ENCODE results near the gene CD40. TPM values are rescaled to one million over a fixed set of nuclear protein-coding genes. Genes with fewer than 3 reads are reported as not detected.

CD40 gene
- total RNA-seq, 1 experiment from 2014 or later, result 7.8 TPM

DNA sequence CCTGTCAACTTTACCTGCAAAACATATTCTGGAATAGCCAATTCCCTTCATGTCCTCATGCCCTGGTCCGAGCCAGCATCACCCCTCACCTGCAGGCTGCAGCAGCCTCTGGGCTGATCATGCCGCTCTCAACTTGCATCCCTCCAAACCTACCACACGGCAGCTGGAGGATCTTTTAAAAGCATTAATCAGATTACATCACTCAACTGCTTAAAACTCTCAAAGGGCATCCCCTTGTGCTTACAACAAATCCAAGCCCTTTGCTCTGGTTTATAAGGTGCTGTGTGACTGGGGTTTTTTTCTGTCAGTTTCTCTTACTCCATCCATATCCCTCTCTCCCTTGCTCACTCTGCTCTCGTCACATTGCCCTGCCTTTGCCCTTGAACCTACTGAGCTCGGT is 24.0 kb downstream of the CD40 start:
- no peak overlapping the region for H3K4ac ChIP-seq (ENCODE audit: low read depth, low read length)
- H2BK15ac ChIP-seq (ENCODE audit: low read depth, low read length), result no peak overlapping the region
- no peaks in the 10 kb centered on the region for H3K27me3 ChIP-seq (ENCODE audit: insufficient read depth, low read length)
- H4K91ac ChIP-seq (ENCODE audit: insufficient read length, low read depth, low read length), result no peak overlapping the region
- no peak overlapping the region for H2BK120ac ChIP-seq (ENCODE audit: low read depth, low read length, poor library complexity, severe bottlenecking)
- H3K4me3 Mint-ChIP-seq, result no peak overlapping the region
- no peak for DNase-seq
- H3K4me1 Mint-ChIP-seq, result peaks cover 22 to 48% of the 10 kb centered on the region in 2 experiments
- H3K56ac ChIP-seq (ENCODE audit: insufficient read length, low read depth, low read length), result no peak overlapping the region
- no peak overlapping the region for H2BK20ac ChIP-seq (ENCODE audit: low read depth, low read length, poor library complexity, severe bottlenecking)
- WGBS (ENCODE audit: extremely low coverage, insufficient read length, low lambda C conversion rate), result no CpG with 5 or more reads among the region's 5 CpGs
- H2AFZ ChIP-seq (ENCODE audit: low read length), result no peak overlapping the region
- H3K27ac ChIP-seq (ENCODE audit: insufficient read length, low read depth, low read length), result no peak overlapping the region
- no peak overlapping the region for H3K14ac ChIP-seq (ENCODE audit: insufficient read depth, low read length)
- H3K79me1 ChIP-seq (ENCODE audit: insufficient read depth, low read depth, low read length, poor library complexity, severe bottlenecking), result no peaks in the 10 kb centered on the region
- no peaks in the 10 kb centered on the region; a peak in 1 of 5 replicates for H3K9me3 Mint-ChIP-seq
- TF ChIP-seq, protein P1, sequence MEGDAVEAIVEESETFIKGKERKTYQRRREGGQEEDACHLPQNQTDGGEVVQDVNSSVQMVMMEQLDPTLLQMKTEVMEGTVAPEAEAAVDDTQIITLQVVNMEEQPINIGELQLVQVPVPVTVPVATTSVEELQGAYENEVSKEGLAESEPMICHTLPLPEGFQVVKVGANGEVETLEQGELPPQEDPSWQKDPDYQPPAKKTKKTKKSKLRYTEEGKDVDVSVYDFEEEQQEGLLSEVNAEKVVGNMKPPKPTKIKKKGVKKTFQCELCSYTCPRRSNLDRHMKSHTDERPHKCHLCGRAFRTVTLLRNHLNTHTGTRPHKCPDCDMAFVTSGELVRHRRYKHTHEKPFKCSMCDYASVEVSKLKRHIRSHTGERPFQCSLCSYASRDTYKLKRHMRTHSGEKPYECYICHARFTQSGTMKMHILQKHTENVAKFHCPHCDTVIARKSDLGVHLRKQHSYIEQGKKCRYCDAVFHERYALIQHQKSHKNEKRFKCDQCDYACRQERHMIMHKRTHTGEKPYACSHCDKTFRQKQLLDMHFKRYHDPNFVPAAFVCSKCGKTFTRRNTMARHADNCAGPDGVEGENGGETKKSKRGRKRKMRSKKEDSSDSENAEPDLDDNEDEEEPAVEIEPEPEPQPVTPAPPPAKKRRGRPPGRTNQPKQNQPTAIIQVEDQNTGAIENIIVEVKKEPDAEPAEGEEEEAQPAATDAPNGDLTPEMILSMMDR (conservative IDR thresholded peaks at IDR 0.05), result no peak
- H3K23ac ChIP-seq (ENCODE audit: insufficient read length, low read depth, low read length), result no peak overlapping the region
- H3T11ph ChIP-seq (ENCODE audit: low read length), result no peak overlapping the region
- no peak overlapping the region for H3K27ac Mint-ChIP-seq
- H3K23me2 ChIP-seq (ENCODE audit: insufficient read length, low read depth, low read length, poor library complexity, severe bottlenecking), result no peaks in the 10 kb centered on the region
- H3K4me1 ChIP-seq (ENCODE audit: insufficient read depth, low read length), result no peaks in the 10 kb centered on the region
- H3K4me2 ChIP-seq (ENCODE audit: insufficient read depth, insufficient read length, low read length), result no peak overlapping the region
- no peaks in the 10 kb centered on the region for H4K20me1 ChIP-seq (ENCODE audit: control insufficient read depth, insufficient read depth, insufficient read length)
- no peak overlapping the region for H3K18ac ChIP-seq (ENCODE audit: insufficient read length, low read depth, low read length)
- no peaks in the 10 kb centered on the region for H3K9me3 ChIP-seq (ENCODE audit: control insufficient read depth, low read depth, low read length)
- no peak overlapping the region for H4K5ac ChIP-seq (ENCODE audit: insufficient read length, low read depth, low read length)
- H3K79me2 ChIP-seq (ENCODE audit: insufficient read depth, low read length), result no peaks in the 10 kb centered on the region
- no peak overlapping the region for H4K8ac ChIP-seq (replicated peaks; ENCODE audit: insufficient read length, low read depth, low read length)
- H3K9ac ChIP-seq (ENCODE audit: extremely low read depth, insufficient read length, low read length), result no peak overlapping the region
- H3K27me3 Mint-ChIP-seq (ENCODE audit: low read depth), result peaks cover 21% of the 10 kb centered on the region
- H2BK12ac ChIP-seq (ENCODE audit: insufficient read length, low read depth, low read length), result no peak overlapping the region
- H2BK5ac ChIP-seq (ENCODE audit: insufficient read length, low read length), result no peak overlapping the region
- H3K36me3 Mint-ChIP-seq (ENCODE audit: insufficient read depth in 1 of 3, low read depth in 3 of 3), result no peaks in the 10 kb centered on the region
- H2AK5ac ChIP-seq (ENCODE audit: insufficient read length, low read length), result no peak overlapping the region
